H1 (cell line): ENCODE measurements around the gene C5orf46. TPM values are rescaled to one million over a fixed set of nuclear protein-coding genes. Genes with fewer than 3 reads are reported as not detected.
A peak's percentile ranks its signal among the peaks of the same experiment; 100 is the strongest.

Experiments used
- CTCF ChIA-PET: fragments of 300-600 bp; sonication (Branson Sonifier 250); formaldehyde crosslinking; loops from one replicate; lab custom pipeline; 2021; ENCODE audit not compliant: partially characterized antibody; lab: Charles Lee
- POLR2A ChIA-PET: fragments of 300-600 bp; sonication (Branson Sonifier 250); formaldehyde crosslinking; loops from one replicate; lab custom pipeline; 2021; ENCODE audit warnings: inconsistent platforms; ENCODE audit not compliant: partially characterized antibody; lab: Charles Lee
- DNase-seq, 2 experiments: peaks; one replicate each; pipeline versions ENCODE4 v3.0.0 to v3.0.0-alpha.2; 2010 to 2022; ENCODE audit warnings: low spot score in 2 of 2, low read depth in 1 of 2, mixed read lengths in 1 of 2
- FAIRE-seq: peaks from 2 replicates; lab custom pipeline; 2011; peaks lifted over from hg19 to GRCh38; lab: Jason Lieb, UNC
- H2AFZ ChIP-seq: 2 replicates; pipeline ENCODE4 v1.8.1; 2012; ENCODE audit warnings: low read length, inconsistent platforms
- H2AK5ac ChIP-seq: 2 replicates; pipeline ENCODE4 v1.6.1; 2013; ENCODE audit warnings: low read depth, low read length
- H2BK120ac ChIP-seq: replicated peaks from 2 replicates; pipeline ENCODE3; 2013; ENCODE audit warnings: low read depth, low read length, inconsistent platforms
- H2BK12ac ChIP-seq: 2 replicates; pipeline ENCODE4 v1.6.1; 2013; ENCODE audit warnings: low read depth, low read length
- H2BK15ac ChIP-seq: 2 replicates; pipeline ENCODE4 v1.6.1; 2013; ENCODE audit warnings: low read length
- H2BK20ac ChIP-seq: 2 replicates; pipeline ENCODE4 v1.6.1; 2013; ENCODE audit warnings: low read length
- H2BK5ac ChIP-seq: 2 replicates; pipeline ENCODE4 v1.6.1; 2013; ENCODE audit warnings: low read depth, low read length
- H3K14ac ChIP-seq: 2 replicates; pipeline ENCODE4 v1.6.1; 2013; ENCODE audit warnings: inconsistent platforms; ENCODE audit not compliant: insufficient read length
- H3K18ac ChIP-seq: 2 replicates; pipeline ENCODE4 v1.6.1; 2013; ENCODE audit warnings: low read length; ENCODE audit errors: extremely low read depth
- H3K23ac ChIP-seq: 2 replicates; pipeline ENCODE4 v1.6.1; 2013; ENCODE audit warnings: inconsistent platforms; ENCODE audit not compliant: insufficient read length
- H3K23me2 ChIP-seq: 2 replicates; pipeline ENCODE4 v1.6.1; 2013; ENCODE audit warnings: low read depth, low read length
- H3K27ac ChIP-seq: 2 replicates; pipeline ENCODE4 v1.6.1; 2011; ENCODE audit warnings: low read depth, low read length, inconsistent platforms
- H3K27me3 ChIP-seq, 4 experiments: replicated peaks in 1 of 4; 1 replicate in 1 of 4; 2 replicates in 3 of 4; pipeline versions ENCODE4 v1.6.1 to v1.8.1; 2011 to 2013; ENCODE audit warnings: low read length in 3 of 4, mild to moderate bottlenecking in 3 of 4, inconsistent platforms in 2 of 4, mixed read lengths in 2 of 4, moderate library complexity in 1 of 4; ENCODE audit not compliant: control insufficient read depth in 3 of 4, insufficient read depth in 3 of 4; ENCODE audit errors: extremely low read depth in 1 of 4
- H3K36me3 ChIP-seq, 4 experiments: 2 replicates each; pipeline versions ENCODE4 v1.6.1 to v1.8.1; 2011 to 2013; ENCODE audit warnings: mild to moderate bottlenecking in 4 of 4, low read length in 3 of 4, moderate library complexity in 2 of 4, control low read depth in 1 of 4, inconsistent platforms in 1 of 4; ENCODE audit not compliant: insufficient read depth in 4 of 4, control insufficient read depth in 2 of 4
- H3K4ac ChIP-seq: replicated peaks from 2 replicates; pipeline ENCODE3; 2013; ENCODE audit warnings: low read length, low read depth, mixed read lengths, inconsistent platforms; ENCODE audit not compliant: insufficient read length
- H3K4me1 ChIP-seq, 4 experiments: replicated peaks in 1 of 4; 1 replicate in 1 of 4; 2 replicates in 3 of 4; pipeline versions ENCODE4 v1.6.1 to v1.8.1; 2011 to 2013; ENCODE audit warnings: low read length in 3 of 4, inconsistent platforms in 2 of 4, mixed read lengths in 1 of 4; ENCODE audit not compliant: insufficient read depth in 4 of 4, control insufficient read depth in 3 of 4
- H3K4me2 ChIP-seq, 2 experiments: 2 replicates each; pipeline versions ENCODE4 v1.6.1 to v1.8.1; 2011 to 2013; ENCODE audit warnings: low read depth in 2 of 2, low read length in 2 of 2, control low read depth in 1 of 2, inconsistent platforms in 1 of 2, mild to moderate bottlenecking in 1 of 2; ENCODE audit not compliant: insufficient read depth in 1 of 2
- H3K4me3 ChIP-seq, 4 experiments: fragments of 200-600, 300-600 bp in 1 of 4; sonication (generic), shearing (Covaris generic), sonication (Bioruptor Twin) in 1 of 4; 2 replicates each; pipeline versions ENCODE4 v1.5.1 to v1.8.1; 2011 to 2016; ENCODE audit warnings: low read length in 4 of 4, low read depth in 3 of 4, control low read depth in 2 of 4, inconsistent platforms in 2 of 4, mild to moderate bottlenecking in 2 of 4, mixed read lengths in 1 of 4, moderate library complexity in 1 of 4; ENCODE audit not compliant: insufficient read depth in 2 of 4; ENCODE audit errors: extremely low read depth in 1 of 4
- H3K56ac ChIP-seq: replicated peaks from 2 replicates; pipeline ENCODE3; 2013; ENCODE audit warnings: low read depth, mild to moderate bottlenecking, mixed read lengths, low read length, inconsistent platforms; ENCODE audit not compliant: insufficient read length
- H3K79me1 ChIP-seq: 2 replicates; pipeline ENCODE4 v1.6.1; 2013; ENCODE audit warnings: low read depth, low read length, control low read depth
- H3K79me2 ChIP-seq, 2 experiments: 2 replicates each; pipeline versions ENCODE4 v1.6.1 to v1.8.1; 2012 to 2013; ENCODE audit warnings: low read length in 2 of 2, mild to moderate bottlenecking in 2 of 2, inconsistent platforms in 1 of 2; ENCODE audit not compliant: insufficient read depth in 2 of 2, control insufficient read depth in 1 of 2
- H3K9ac ChIP-seq, 4 experiments: replicated peaks in 1 of 4; 1 replicate in 1 of 4; 2 replicates in 3 of 4; pipeline versions ENCODE4 v1.6.1 to v1.8.1; 2011 to 2013; ENCODE audit warnings: low read depth in 3 of 4, low read length in 3 of 4, control low read depth in 2 of 4, mild to moderate bottlenecking in 2 of 4, moderate library complexity in 2 of 4, inconsistent platforms in 1 of 4; ENCODE audit errors: extremely low read depth in 1 of 4
- H3K9me3 ChIP-seq, 2 experiments: 2 replicates each; pipeline versions ENCODE4 v1.6.1 to v1.8.1; 2012 to 2013; ENCODE audit warnings: mild to moderate bottlenecking in 2 of 2, moderate library complexity in 2 of 2, control low read depth in 1 of 2, inconsistent platforms in 1 of 2, low read depth in 1 of 2, low read length in 1 of 2, mixed read lengths in 1 of 2; ENCODE audit not compliant: insufficient read depth in 2 of 2
- H4K20me1 ChIP-seq, 2 experiments: replicated peaks in 1 of 2; 2 replicates each; pipeline versions ENCODE3 to v1.8.1; 2011 to 2013; ENCODE audit warnings: inconsistent platforms in 2 of 2, low read length in 2 of 2, mild to moderate bottlenecking in 1 of 2; ENCODE audit not compliant: insufficient read depth in 2 of 2, control insufficient read depth in 1 of 2
- H4K5ac ChIP-seq: 2 replicates; pipeline ENCODE4 v1.6.1; 2013; ENCODE audit warnings: low read length, low read depth, mixed read lengths, inconsistent platforms; ENCODE audit not compliant: insufficient read length
- H4K8ac ChIP-seq: 2 replicates; pipeline ENCODE4 v1.8.0; 2013; ENCODE audit warnings: mild to moderate bottlenecking, moderate library complexity, low read length, inconsistent platforms; ENCODE audit not compliant: insufficient read depth; ENCODE audit errors: extremely low read depth
- H4K91ac ChIP-seq: replicated peaks from 2 replicates; pipeline ENCODE3; 2013; ENCODE audit warnings: low read length, mixed read lengths, inconsistent platforms; ENCODE audit not compliant: insufficient read length
- BCL11A ChIP-seq, 2 experiments: IDR thresholded peaks; one replicate each; pipeline ENCODE4 v1.6.1; 2011; ENCODE audit warnings: low read depth in 2 of 2, low read length in 2 of 2, mild to moderate bottlenecking in 2 of 2
- CBX8 ChIP-seq: fragments of 300-800, 300-1000 bp; sonication (generic); IDR thresholded peaks from 2 replicates; pipeline ENCODE4 v1.7.1; 2016; ENCODE audit warnings: low read depth, low read length, borderline replicate concordance
- MAFK ChIP-seq: IDR thresholded peaks from 2 replicates; pipeline ENCODE4 v1.6.1; 2012; ENCODE audit warnings: low read depth, mild to moderate bottlenecking, improper control_type of control experiment, low read length
- SP1 ChIP-seq: IDR thresholded peaks from 2 replicates; pipeline ENCODE4 v1.6.1; 2011; ENCODE audit warnings: low read depth, low read length
- TAF7 ChIP-seq: optimal IDR thresholded peaks from 2 replicates; pipeline ENCODE3; 2011; ENCODE audit warnings: low read depth, mild to moderate bottlenecking, inconsistent platforms, low read length, moderate library complexity, borderline replicate concordance
- TBP ChIP-seq: IDR thresholded peaks from 2 replicates; pipeline ENCODE4 v1.6.1; 2011; ENCODE audit warnings: low read depth, low read length, improper control_type of control experiment
- WGBS, 2 experiments: shearing (Covaris generic) in 1 of 2; methylation state at CpG; one replicate each; pipeline versions ENCODE4 v1.1.6 to v1.1.7; 2013 to 2015; ENCODE audit warnings: low lambda C conversion rate in 2 of 2, mixed read lengths in 2 of 2, inconsistent platforms in 1 of 2, low coverage in 1 of 2, missing lambda C conversion rate in 1 of 2; ENCODE audit not compliant: insufficient replicate concordance in 2 of 2, insufficient coverage in 1 of 2, insufficient read length in 1 of 2; ENCODE audit errors: extremely low coverage in 1 of 2, missing lambda C conversion rate in 1 of 2; 5-methylcytosine and 5-hydroxymethylcytosine counted together
- polyA plus RNA-seq, 7 experiments: library from polyadenylated mRNA; depleted of rRNA in 3 of 7; stranded (reverse) in 5 of 7; unstranded in 2 of 7; fragments of >200 nt in 5 of 7; fragments of 200-250 nt in 2 of 7; gene quantifications; 1 replicate in 5 of 7; 2 replicates in 1 of 7; 4 replicates in 1 of 7; pipeline versions ENCODE4 v1.2.1 to v1.2.3, GENCODE V29; 2011 to 2013; ENCODE audit warnings: missing spikeins in 2 of 7, mixed read lengths in 2 of 7
- total RNA-seq: library from RNA; stranded (reverse); fragmentation: NEBNext Ultra II Directional; extraction: Animal tissue kit (Norgen Biotek cat#: 25700); gene quantifications from 2 replicates; pipeline ENCODE4 v1.2.1, GENCODE V29; 2021
- TF ChIP-seq, protein P1 (sequence below), 3 experiments: IDR thresholded peaks; 1 replicate in 2 of 3; 2 replicates in 1 of 3; pipeline versions ENCODE4 v1.5.1 to v1.6.1; 2011; ENCODE audit warnings: low read length in 3 of 3, mild to moderate bottlenecking in 3 of 3, inconsistent platforms in 2 of 3, low read depth in 1 of 3, moderate library complexity in 1 of 3; ENCODE audit not compliant: insufficient read depth in 1 of 3; ENCODE audit errors: control extremely low read depth in 1 of 3
- TF ChIP-seq, protein P2 (sequence below): IDR thresholded peaks from 2 replicates; pipeline ENCODE4 v1.6.1; 2012; ENCODE audit warnings: low read length, inconsistent platforms

The C5orf46 gene
- total and polyA plus RNA-seq, 2 of the 8 experiments (the other 6 are each of a cell fraction or from before 2014, with no cell fraction given): not detected

DNA sequence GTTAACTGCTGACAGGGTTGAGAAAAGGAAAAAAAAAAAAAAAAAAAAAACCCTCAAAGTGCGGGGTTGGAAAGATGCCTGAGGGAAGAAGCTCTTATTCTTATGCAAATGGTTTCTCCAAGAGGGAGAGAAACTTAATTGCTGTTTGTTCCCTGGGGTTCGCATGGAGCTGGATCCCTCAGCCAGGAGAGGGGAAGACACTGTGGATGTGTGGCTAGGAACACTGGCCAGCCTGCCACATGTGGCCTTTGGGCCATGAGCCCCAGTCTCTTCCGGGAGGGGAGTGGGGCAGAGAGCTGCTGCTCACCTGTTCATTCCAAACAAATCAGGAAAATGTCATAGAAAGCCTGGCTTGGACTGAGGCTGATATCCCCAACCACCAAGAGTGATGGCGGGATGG lies 37.2 kb downstream of the C5orf46 start:
- Histone ChIP-seq H3K79me1 (no peaks in the 10 kb centered on the region), H2AFZ (no peak overlapping the region), H4K20me1 (peaks cover 0 to 1% of the 10 kb centered on the region in 2 experiments), H3K23me2 (no peaks in the 10 kb centered on the region; the same call in 1 of the 2 replicates), H3K36me3 (peaks cover 2 to 53% (median 22%) of the 10 kb centered on the region in 4 experiments; a peak in 5 of 8 replicates), H3K79me2 (peaks cover 8 to 46% of the 10 kb centered on the region in 2 experiments; a peak in 3 of 4 replicates), H2AK5ac (peak overlapping the region; percentile 75; the same call in 1 of the 2 replicates), H3K23ac (no peak overlapping the region), H2BK20ac (0 out of 2 replicates have a peak overlapping the region, but pooled peaks have one; percentile 24), H3K27me3 (no peaks in the 10 kb centered on the region), H3K4ac (peak overlapping the region; percentile 4), H3K18ac (peak overlapping the region; percentile 89), H3K4me2 (peak overlapping the region; percentile 75 to 91), H2BK5ac (peak overlapping the region; percentile 90), H2BK15ac (no peak overlapping the region), H3K56ac (peak overlapping the region; percentile 94), H4K8ac (peak overlapping the region; percentile 35; the same call in 1 of the 2 replicates), H3K27ac (peak overlapping the region; percentile 96), H4K5ac (peak overlapping the region; percentile 32), H3K9ac (peak overlapping the region in 3 of 4 experiments; percentile 66 to 78 (median 78); a peak in 6 of 7 replicates), H3K4me1 (peaks cover 3 to 14% (median 7%) of the 10 kb centered on the region in 4 experiments), H3K4me3 (peak overlapping the region; percentile 11 to 53 (median 20); a peak in 6 of 8 replicates), H4K91ac (peak overlapping the region; percentile 90), H3K14ac (no peak overlapping the region), H2BK120ac (peak overlapping the region; percentile 96), H3K9me3 (no peaks in the 10 kb centered on the region), H2BK12ac (peak overlapping the region; percentile 98)
- DNase-seq (peak; percentile 43 to 75), FAIRE-seq (peak; percentile 97)
- POLR2A ChIA-PET: interaction anchor here (0.6 to 26.7 kb wide), 17 partner anchors 12 to 529 kb away, joined by 3 to 730 read pairs (median 4); partner anchors contain the start of gene SCGB3A2
- WGBS, 2 experiments: 2% methylated on average over 4 of the region's 4 CpGs; no CpG with 5 or more reads in 1 of the 2 experiments
- CTCF ChIA-PET: interaction anchor here (0.6 to 2.0 kb wide), 6 partner anchors 9 to 121 kb away, joined by 3 to 16 read pairs (median 4); partner anchors contain the start of gene SCGB3A2
- TF ChIP-seq MAFK (0 out of 2 replicates have a peak, but pooled peaks have one; percentile 1), TAF7 (peak; percentile 80), CBX8 (no peak), SP1 (peak; percentile 48; the same call in 1 of the 2 replicates), BCL11A (IDR thresholded peaks at IDR 0.05; ENCODE audit: low read depth in 2 of 2, low read length in 2 of 2) (no peak), TBP (peak; percentile 68; the same call in 1 of the 2 replicates)
- TF ChIP-seq, protein P1, sequence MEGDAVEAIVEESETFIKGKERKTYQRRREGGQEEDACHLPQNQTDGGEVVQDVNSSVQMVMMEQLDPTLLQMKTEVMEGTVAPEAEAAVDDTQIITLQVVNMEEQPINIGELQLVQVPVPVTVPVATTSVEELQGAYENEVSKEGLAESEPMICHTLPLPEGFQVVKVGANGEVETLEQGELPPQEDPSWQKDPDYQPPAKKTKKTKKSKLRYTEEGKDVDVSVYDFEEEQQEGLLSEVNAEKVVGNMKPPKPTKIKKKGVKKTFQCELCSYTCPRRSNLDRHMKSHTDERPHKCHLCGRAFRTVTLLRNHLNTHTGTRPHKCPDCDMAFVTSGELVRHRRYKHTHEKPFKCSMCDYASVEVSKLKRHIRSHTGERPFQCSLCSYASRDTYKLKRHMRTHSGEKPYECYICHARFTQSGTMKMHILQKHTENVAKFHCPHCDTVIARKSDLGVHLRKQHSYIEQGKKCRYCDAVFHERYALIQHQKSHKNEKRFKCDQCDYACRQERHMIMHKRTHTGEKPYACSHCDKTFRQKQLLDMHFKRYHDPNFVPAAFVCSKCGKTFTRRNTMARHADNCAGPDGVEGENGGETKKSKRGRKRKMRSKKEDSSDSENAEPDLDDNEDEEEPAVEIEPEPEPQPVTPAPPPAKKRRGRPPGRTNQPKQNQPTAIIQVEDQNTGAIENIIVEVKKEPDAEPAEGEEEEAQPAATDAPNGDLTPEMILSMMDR (IDR thresholded peaks at IDR 0.05; ENCODE audit: control extremely low read depth in 1 of 3, insufficient read depth in 1 of 3, low read depth in 1 of 3, low read length in 3 of 3): no peak
- TF ChIP-seq, protein P2, sequence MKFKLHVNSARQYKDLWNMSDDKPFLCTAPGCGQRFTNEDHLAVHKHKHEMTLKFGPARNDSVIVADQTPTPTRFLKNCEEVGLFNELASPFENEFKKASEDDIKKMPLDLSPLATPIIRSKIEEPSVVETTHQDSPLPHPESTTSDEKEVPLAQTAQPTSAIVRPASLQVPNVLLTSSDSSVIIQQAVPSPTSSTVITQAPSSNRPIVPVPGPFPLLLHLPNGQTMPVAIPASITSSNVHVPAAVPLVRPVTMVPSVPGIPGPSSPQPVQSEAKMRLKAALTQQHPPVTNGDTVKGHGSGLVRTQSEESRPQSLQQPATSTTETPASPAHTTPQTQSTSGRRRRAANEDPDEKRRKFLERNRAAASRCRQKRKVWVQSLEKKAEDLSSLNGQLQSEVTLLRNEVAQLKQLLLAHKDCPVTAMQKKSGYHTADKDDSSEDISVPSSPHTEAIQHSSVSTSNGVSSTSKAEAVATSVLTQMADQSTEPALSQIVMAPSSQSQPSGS: no peak
